Endometrial microvascular endothelial cells (primary cell): ENCODE data around the gene LARP4B. TPM values are rescaled to one million over a fixed set of nuclear protein-coding genes. Genes with fewer than 3 reads are reported as not detected.

ENCODE experiments used
- in situ Hi-C: cut with HindIII; loops from 2 replicates; pipeline ENCODE4 v1.10.0; 2017; ENCODE audit warnings: low sequenced_read_pairs, low pct_unique_long_range_greater_than_20kb; ENCODE audit errors: inconsistent ontology term
- total RNA-seq: library from RNA; depleted of rRNA; stranded (reverse); fragments of >200 nt; gene quantifications from one replicate; pipeline ENCODE4 v1.2.3, GENCODE V29; 2015; ENCODE audit errors: inconsistent ontology term

Gene LARP4B
- 31.8 TPM for total RNA-seq

DNA sequence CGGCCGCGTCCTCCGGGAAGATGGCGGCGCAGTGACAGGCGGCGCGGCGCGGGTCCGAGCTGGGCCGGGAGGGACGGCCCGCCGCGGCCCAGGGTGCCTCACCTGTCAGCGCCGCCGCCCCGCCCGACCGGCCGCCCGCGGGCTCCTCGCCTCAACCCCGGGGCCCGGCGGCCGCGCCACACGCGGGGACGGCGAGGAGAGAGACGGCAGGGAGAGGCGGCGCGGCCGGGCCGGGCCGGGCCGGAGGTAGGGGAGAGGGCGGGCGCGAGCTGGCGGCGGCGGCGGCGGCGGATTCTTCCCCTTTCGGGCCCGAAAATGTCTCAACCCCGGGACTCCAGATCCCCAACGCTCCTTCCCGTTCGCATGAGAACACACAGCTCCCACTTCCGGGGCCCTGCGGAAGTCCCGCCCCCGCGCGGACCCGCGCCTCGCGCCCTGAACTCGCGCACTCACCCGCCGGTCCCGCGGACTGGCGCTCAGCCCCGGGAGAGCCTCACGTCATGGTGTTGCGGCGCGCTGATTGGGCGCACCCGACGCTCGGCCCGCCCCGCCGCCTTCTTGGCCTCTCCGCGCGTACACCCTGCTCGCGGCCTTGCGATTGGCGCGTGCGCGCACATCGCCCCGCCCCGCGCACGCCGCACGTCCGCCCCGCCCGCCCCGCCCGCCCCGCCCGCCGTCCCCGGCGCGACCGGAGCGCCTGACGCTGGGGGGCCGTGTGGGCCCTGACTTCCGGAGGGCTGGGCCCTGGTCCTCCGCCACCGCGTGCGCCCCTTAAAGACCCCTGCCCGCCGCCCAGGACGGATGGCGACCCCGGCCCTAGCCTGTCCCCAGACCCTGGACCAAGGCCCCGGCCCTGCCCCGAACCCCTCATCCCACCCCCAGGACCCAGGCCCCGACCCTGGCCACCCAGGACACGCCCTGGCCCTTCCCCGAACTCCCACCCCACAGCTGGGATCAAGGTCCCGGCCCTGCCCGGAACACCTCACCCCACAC is at the start of gene LARP4B:
LARP4B (minus strand) TSS at position 380 of the 993 bp plus-strand sequence. CDS start 45,984 bp downstream, outside the sequence.
- in situ Hi-C loops, result loop anchor here (10.0 kb wide), 1 partner anchor 53 kb away; the partner anchor contains the start of gene GTPBP4

DNA sequence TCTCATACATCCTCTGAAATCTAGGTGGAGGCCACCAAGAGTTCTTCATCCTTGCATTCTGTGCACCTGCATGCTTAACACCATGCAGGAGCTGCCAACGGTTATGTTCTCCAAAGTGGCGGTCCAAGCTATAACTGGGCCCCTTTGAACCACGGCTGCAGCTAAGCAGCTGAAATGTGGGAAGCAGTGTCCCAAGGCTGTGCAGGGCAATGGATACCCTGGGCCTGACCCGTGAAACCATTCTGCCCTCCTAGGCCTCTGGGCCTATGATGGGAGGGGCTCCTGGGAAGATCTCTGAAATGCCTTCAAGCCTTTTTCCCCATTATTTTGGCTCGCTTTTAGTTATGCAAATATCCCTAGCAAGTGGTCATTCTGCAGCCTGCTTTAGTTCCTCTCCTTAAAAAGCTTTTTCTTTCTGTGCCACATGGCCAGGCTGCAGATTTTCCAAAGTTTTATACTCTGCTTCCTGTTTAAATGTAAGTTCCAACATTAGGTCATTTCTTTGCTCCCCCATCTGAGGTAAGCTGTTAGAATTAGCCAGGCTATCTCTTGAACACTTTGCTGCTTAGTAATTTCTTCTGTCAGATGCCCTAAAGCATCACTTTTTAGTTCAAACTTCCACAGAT is 49.1 kb upstream of the LARP4B start:
- in situ Hi-C loops, result loop anchor here (10.0 kb wide), 1 partner anchor 46 kb away; the partner anchor contains the start of gene LARP4B

DNA sequence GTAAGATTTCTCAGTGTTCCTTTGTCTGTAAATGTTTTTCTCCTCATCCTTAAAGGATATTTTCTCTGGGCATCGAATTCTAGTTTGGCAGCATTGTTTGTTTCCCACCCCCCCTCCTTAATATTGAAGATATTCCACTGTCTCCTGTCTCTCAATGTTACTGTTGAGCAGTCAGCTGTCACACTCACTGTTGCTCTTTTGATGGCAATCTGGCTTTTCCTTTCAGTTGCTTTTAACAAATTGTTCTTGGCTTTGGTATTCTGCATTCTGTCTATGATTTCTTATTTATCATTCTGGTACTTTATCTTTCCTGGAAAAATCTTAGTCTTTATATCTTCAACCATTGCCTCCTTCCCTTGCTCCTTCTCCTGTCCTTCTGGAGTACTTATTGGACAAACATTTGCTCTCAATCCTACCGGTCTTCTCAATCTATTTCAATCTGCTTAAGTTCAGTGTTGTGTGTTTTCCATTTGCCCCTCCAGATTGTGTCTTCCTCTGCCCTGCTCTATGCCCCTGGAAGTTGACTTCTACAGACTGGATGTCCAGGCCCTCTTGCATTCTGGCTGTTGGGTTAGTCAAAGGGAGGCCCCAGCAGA is 47.4 kb upstream of the LARP4B start:
- in situ Hi-C loops, result no loop called here

DNA sequence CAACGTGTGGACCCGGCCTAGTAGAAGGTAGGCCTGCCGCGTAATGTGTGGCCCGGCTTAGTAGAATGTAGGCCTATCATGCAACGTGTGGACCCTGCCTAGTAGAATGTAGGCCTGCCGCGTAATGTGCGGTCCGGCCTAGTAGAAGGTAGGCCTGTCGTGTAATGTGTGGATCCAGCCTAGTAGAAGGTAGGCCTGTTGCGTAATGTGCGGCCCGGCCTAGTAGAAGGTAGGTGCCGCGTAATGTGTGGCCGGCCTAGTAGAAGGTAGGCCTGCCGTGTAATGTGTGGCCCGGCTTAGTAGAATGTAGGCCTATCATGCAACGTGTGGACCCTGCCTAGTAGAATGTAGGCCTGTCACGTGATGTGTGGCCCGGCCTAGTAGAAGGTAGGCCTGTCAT is 44.8 kb upstream of the LARP4B start:
- in situ Hi-C loops, result no loop called here

DNA sequence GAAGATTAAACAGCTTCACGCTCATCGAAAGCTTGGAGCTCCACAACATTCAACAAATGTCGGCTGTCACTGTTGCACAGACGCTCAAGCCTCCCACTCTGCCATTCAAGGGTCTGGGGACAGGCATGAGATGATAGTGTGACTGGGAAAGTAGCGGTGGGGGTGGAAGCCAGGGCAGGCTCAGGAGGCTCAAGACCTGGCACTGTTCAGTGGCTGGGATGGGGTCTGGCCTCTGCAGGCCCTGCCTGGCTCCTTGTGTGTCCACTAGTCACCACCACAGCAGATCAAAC is 43.2 kb upstream of the LARP4B start:
- in situ Hi-C loops, result no loop called here

DNA sequence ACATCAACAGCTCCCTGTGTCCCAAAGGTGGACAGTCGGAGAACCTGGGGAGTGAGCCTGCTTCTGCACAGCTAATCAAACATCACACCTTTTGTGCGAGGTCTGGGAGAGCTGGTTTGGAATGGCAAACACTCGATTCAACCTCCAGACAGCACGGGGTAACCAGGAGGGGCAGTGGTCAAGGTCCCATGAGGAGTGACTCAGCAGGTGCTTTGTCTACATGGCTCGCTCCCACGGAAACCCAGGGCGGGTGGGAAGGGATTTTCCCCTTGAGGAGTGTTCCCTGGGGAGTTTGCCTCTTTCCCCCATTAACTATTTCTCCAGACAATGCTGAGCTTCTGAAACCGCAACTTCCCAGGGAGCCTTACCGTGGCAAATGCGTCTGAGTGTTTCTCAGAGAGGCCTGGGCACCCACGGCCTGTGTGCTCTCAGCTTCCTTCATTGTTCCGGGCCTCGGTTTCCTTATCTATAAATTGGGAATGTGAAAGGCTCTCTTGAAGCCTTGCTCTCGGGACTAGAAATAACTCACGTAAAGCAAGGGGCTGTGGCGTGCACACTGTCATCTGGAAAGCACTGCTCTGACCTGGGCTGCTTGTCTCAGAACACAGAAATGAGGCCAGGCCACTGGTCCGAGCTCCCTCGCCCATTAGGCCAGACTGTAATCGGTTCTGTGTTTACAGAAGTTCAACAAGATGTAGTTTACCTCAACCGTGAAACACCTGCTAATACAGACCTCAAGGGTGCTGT is 42.7 kb upstream of the LARP4B start:
- in situ Hi-C loops, result no loop called here

DNA sequence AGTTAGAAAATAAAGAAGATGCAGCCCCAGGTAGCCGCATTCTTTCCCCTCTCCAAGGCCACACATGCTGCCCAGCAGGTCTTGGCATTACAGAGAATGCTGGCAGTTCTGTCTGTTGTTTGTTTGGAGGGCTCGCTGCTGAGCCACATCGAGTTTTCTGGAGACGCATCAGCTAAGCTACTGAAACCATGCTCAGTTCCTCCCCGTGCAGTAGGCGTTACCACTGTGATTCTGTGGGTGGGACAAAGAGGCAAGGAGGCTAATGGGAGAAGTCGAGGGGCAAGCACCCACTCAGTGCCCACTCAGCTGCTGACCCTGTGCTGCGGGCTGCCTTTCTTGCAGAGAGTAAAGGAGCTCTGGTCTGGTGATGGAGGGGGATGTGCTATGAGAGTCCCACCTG is 41.3 kb upstream of the LARP4B start:
- in situ Hi-C loops, result no loop called here

DNA sequence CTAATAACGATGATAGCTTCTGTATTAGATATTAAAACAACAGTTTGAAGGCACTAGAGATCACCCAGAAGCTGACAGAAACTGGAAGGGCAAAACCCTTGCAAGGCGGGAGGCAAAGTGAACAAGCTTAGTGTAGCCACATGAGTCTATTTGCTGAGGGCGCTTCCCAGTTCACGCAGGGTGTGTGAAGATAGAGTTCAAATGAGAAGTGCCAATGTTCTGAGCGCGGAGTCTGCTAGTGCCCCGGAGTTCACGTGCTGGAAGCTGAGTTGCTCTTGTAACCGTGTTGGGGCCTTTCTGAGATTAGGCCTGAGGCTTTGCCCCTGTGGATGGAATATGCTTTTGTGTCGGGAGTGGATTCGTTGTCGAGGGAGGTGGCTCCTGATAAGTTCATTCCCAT is 40.1 kb upstream of the LARP4B start:
- in situ Hi-C loops, result no loop called here

DNA sequence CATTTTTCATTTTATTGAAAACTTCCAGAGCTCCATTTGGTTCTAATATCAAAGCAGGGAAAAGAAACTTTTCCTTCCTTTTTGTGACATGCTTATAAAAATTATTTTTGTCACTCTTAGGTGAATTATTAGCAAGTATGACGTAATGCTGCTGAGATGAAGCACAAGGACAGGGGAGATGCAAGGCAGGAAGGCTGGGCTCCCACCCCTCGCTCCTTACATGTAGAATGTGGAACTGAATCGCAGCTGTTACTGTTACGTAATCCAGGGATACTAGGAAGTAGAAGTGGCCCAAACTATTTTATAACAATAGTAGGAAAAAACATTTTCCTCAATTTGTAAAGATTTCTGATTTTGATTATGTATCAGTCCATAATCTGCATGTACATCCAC is 39.6 kb upstream of the LARP4B start:
- in situ Hi-C loops, result no loop called here

DNA sequence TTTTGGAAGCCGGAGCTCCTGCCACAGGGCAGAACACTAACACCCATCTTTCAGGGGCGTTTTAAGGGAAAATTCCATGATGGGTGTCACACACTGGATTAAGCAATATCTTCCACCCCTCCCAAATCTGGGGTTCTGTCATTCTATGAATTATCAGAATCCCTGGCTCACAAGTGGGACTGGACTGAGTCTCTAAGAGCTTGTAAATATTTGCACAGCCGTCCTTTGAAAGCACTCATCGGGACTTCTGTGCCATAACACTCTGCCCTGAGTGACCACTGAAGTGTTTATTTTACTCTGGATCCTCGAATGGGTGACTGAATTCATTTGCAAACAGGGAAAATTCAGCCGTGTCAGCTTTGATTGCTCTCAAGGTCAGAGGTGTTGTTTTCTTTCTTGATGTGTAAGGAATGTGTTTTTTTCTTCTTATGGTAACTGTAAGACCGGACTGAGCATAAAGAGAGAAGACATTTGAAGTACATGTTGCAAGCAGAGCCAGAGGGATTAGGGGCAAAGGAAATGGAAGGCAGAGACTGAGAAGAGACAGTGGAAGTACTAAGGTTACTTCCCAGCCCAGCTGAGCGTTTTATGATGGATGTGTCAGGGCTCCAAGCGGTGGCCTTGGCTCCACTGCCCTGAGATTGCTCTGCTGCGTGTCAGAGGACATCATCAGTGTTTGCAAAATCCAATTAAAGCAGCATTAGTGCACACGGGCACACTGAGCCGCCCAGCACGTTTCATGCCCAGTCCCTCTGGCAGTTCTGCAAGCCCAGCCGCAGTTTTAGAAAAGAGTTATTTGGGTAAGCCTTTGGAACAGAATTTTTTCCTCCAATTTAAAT is 39.0 kb upstream of the LARP4B start:
- in situ Hi-C loops, result no loop called here

DNA sequence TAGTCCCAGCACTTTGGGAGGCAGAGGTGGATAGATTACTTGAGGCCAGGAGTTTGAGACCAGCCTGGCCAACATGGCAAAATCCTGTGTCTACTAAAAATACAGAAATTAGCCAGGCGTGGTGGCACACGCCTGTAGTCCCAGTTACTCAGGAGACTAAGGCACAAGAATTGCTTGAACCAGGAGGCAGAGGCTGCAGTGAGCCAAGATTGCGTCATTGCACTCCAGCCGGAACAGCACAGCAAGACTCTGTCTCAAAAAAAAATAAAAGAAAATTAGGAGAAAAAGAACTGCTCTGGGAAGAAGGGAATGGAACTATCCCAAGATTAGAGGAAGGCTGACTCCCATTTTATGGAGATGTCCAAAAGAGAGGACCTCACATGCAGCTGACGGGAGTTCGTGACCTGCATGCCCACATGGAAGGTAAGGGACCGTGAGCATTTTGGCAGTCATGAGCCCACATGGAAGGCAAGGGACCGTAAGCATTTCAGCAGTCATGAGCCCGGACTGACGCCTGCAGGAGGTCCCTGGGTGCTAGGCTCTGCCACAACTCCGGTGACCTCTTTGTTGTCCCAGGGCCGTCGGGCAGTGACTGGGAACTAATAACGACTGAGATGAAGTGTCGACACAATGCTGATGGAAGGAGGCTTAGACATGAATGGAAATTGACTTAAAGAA is 38.1 kb upstream of the LARP4B start:
- in situ Hi-C loops, result no loop called here

DNA sequence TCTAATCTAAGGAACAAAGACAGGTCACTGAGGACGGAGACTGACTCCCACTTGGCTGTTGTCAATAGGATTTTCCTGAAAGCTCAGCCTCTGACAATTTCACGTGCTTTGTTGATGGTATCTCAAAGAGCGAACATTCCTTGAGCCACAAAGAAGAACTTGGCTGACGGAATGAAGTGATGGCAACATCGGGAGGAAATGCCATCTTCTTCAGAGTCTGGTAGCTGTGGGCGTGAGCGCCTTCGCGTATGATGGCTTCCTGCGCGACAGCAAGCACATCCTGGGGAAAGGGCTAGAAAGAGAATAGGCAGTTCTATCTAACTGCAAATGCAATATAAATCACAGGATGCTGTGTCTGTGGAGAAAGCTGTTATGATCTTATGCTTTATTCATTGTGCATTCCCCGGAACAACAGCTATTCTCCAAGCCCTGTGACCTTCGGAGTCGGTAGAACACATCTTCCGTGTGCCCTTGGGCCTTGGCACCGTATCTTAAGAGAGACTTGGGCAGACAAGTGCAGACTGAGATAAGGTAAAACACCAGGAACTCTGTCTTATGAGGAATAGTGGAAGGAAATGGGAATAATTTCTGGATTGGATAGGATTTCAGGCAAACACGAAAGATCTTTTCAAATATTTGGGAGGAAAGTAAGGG is 37.2 kb upstream of the LARP4B start:
- in situ Hi-C loops, result no loop called here

DNA sequence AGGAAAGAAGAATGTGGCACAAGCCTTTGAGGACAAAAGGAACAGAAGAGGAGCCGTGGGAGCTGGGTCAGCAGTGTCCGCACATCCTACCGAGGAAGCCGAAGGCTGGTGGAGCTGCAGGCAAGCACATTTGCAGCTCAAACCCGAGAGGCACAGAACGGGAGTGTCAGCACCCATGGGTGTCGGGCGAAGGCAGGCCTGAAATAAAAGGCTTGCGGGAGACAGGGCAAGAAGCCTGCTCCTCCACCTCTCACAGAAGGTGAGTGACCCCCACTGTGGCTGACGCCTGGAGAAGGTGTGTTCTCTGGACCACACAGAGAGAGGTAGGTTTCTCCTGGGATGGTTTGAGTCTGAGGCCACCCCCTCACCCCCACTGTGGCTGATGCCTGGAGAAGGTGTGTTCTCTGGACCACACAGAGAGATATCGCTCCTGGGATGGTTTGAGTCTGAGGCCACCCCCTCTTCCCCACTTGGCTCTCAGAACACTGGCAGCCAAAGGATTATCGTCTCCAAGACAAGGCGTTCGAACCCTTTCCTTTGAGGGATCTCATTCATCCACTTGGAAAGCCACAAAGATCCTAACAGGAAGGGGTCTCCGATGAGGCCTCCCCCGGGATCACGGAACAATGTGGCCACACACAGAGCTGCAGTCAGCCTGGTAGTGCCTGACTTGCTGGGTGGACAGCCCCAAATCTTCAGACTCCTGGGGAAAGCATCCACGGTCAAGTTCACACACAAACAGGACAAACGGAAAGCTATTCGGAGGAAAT is 35.1 kb upstream of the LARP4B start:
- in situ Hi-C loops, result no loop called here

DNA sequence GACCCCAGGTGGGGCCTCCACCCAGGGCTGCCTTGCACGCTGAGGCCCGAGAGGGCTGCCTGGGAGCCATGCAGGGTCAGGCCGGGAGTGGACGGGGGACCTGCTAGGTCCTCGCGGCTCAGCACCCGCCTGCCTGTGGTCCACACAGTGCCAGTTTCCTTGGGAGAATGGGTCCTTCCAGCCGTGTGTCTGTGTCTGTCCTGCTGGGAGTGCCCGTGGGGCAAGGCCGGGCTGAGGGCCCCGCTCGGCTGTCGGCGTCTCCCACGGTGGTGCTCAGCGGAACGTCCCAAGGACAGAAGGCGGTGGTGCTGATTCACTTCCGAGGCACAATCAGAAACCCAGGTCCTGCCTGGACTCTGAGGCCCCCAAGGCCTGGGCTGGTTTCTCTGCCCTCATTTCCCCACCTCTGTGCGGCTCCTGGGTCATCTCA is 33.5 kb upstream of the LARP4B start:
- in situ Hi-C loops, result no loop called here

DNA sequence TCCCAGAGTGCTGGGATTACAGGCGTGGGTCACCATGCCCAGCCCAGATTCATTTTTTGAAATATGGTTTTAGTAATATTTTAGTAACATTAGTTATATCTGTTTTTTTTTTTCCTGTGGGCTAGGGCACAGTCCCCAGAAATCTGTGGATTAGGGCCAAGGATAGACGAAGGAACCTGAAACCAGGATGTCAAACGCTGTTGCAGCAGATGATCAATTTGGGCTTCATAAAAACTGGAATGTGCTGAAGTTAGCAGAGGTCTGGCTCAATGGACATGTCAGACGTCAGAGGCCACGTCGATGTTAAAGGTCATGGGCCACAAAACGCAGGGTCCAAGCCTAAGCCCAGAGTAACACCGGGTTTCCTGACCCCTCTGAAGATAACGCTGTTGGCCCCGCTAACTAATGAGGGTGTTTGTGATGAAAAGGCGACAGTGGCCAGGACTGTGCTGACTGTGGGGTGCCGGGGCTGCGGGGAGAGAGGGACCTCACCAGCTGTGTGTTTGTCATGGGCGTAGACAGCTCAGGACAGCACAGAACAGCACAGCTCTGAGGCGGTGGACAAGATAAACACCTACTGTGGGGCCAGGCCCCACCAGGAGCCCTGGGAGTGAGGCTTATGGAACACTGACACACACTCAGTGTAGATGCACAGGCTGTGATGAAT is 32.9 kb upstream of the LARP4B start:
- in situ Hi-C loops, result no loop called here

DNA sequence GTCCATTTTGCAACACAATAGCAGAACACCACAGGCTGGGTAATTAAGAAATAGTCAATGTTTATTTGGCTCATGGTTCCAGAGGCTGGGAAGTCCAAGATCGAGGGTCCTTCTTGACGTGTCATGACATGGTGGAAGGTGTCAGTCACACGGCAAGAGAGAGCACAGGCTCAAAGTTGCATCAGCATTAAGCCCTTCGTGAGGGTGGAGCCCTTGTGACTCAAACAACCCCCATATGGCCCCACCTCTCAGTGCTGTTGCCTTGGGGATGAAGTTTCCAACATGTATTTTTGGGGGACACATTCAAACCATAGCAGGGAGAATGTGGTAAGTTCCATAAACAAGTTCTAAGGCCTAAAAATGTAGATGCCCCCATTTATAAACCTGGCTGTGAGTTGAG is 32.1 kb upstream of the LARP4B start:
- in situ Hi-C loops, result no loop called here
